ENCODE measurements around the gene LONRF2. TPM values are rescaled to one million over a fixed set of nuclear protein-coding genes. Genes with fewer than 3 reads are reported as not detected.

The LONRF2 gene
- total RNA-seq, 4 donors from 2014 or later, result 0.35 to 3.1 (median 1.6) TPM

GRCh38 chr2:100309311-100309710 lies 13.0 kb downstream of the LONRF2 start:
- H3K36me3 ChIP-seq, result no peaks in the 10 kb centered on the region
- no peaks in the 10 kb centered on the region for H3K4me1 ChIP-seq
- H3K27ac ChIP-seq, result no peak overlapping the region
- no peaks in the 10 kb centered on the region for H3K9me3 ChIP-seq
- TF ChIP-seq POLR2A (IDR thresholded peaks at IDR 0.05) (no peak), CTCF (IDR thresholded peaks at IDR 0.05) (no peak)
- H3K27me3 ChIP-seq, result no peaks in the 10 kb centered on the region
- no peak for DNase-seq
- H3K4me3 ChIP-seq, result no peak overlapping the region

DNA sequence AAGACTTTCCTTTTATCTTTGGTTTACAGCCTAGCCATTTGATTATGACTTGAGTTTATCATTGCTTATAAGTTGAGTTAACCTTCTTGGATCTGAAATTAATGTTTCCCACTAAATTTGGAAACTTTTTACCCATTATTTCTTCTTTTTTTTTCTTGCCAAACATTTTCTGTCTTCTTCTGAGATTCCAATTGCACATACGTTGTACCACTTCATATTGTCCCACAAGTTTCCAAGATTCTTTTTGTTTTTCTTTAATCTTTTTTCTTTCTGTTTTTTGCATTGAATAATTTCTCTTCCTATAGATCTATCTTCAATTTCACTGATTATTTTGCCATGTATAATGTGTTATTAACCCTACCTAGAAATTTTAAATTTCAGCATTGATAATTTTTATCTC lies 18.6 kb downstream of the LONRF2 start:
- H3K4me1 ChIP-seq, result no peaks in the 10 kb centered on the region
- H3K4me3 ChIP-seq, result no peak overlapping the region
- DNase-seq, result no peak
- TF ChIP-seq POLR2A (IDR thresholded peaks at IDR 0.05), result no peak
- no peak for TF ChIP-seq CTCF (IDR thresholded peaks at IDR 0.05)
- no peaks in the 10 kb centered on the region for H3K27me3 ChIP-seq
- no peak overlapping the region for H3K27ac ChIP-seq
- H3K9me3 ChIP-seq, result no peaks in the 10 kb centered on the region
- H3K36me3 ChIP-seq, result no peaks in the 10 kb centered on the region

DNA sequence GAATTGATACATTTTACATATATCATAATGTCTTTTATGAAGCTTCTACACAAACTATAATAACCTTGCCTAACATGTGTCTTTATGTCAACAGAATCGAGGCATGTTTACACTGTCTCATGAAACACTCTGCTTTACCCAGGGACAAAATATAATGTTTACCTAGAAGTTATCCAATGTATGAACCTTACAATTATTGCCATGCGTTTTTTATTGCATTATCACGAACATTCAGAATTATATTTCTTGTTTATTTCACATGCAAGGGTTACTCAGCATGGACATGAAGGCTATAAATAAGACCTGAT lies 19.8 kb downstream of the LONRF2 start:
- H3K36me3 ChIP-seq, result no peaks in the 10 kb centered on the region

DNA sequence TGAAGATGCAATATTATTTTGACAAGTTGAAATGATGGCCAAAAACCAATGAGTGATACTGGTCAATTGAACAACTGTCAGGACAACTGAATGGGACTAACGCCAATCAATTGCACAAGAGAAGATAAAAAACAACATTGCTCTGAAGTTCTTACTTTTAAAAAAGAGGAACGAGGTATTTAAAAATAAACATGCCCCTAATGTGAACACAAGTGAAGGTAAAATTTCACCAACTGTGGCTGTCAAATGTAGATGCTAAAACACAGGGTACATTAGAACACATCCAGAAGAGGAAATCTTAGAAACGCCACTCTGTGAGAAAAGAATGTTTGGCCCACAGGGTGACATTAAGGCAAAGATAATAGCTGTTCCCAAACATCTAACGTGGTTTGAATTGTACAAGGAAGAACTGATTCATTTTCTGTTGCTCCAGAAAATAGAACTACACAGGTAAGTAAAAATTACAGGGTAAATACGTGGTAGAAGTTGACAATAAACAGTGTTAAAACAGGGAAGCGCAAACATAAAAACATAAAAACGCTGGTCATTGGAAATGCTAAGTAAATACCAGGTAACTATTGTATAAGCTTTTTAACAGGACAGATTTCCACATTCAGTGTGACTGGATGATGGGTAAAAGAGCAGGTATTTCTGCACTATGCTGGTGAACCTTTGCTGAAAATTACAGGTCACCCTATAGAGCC lies 20.3 kb downstream of the LONRF2 start:
- TF ChIP-seq POLR2A (IDR thresholded peaks at IDR 0.05) (no peak), CTCF (IDR thresholded peaks at IDR 0.05) (no peak)
- Histone ChIP-seq H3K36me3 (no peaks in the 10 kb centered on the region), H3K4me3 (no peak overlapping the region), H3K4me1 (no peaks in the 10 kb centered on the region), H3K9me3 (no peaks in the 10 kb centered on the region), H3K27me3 (no peaks in the 10 kb centered on the region), H3K27ac (no peak overlapping the region)
- DNase-seq, result no peak

More for the DNA sequence above, 19.8 kb downstream of the LONRF2 start:
- DNase-seq, result no peak
- TF ChIP-seq POLR2A (IDR thresholded peaks at IDR 0.05) (no peak), CTCF (IDR thresholded peaks at IDR 0.05) (no peak)
- no peak overlapping the region for H3K4me3 ChIP-seq
- H3K27ac ChIP-seq, result no peak overlapping the region
- H3K9me3 ChIP-seq, result no peaks in the 10 kb centered on the region
- no peaks in the 10 kb centered on the region for H3K4me1 ChIP-seq
- H3K27me3 ChIP-seq, result no peaks in the 10 kb centered on the region

DNA sequence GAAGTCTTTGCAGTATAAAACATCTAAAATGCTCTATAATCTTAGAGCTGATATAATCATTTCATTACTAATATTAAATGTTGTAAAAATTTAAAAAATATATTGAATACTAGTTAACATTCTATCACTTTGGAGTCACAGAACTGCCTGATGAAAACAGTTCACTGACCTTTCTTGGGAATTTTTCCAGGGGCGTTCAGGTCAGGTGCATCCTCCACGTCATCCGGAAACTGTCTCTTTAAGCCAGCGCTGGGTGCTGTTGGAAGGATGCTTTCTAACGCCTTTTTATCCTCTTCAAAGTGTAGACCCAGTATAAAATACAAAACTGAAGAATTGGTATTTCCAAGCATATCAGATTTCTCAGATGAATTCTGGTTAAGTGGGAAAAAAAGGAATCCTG lies 22.8 kb downstream of the LONRF2 start:
- Histone ChIP-seq H3K4me3 (no peak overlapping the region), H3K36me3 (no peaks in the 10 kb centered on the region), H3K4me1 (no peaks in the 10 kb centered on the region), H3K27ac (no peak overlapping the region), H3K9me3 (no peaks in the 10 kb centered on the region), H3K27me3 (no peaks in the 10 kb centered on the region)
- TF ChIP-seq CTCF (IDR thresholded peaks at IDR 0.05) (no peak), POLR2A (IDR thresholded peaks at IDR 0.05) (no peak)
- no peak for DNase-seq

- no peaks in the 10 kb centered on the region for H3K36me3 ChIP-seq
- H3K27ac ChIP-seq, result no peak overlapping the region
- TF ChIP-seq POLR2A (IDR thresholded peaks at IDR 0.05) (no peak), CTCF (IDR thresholded peaks at IDR 0.05) (no peak)
- no peaks in the 10 kb centered on the region for H3K4me1 ChIP-seq
- no peaks in the 10 kb centered on the region for H3K27me3 ChIP-seq
- H3K9me3 ChIP-seq, result no peaks in the 10 kb centered on the region
- no peak overlapping the region for H3K4me3 ChIP-seq
- DNase-seq, result no peak
Measured at GRCh38 chr2:100297511-100297910, 24.8 kb downstream of the LONRF2 start.
